Memory B cell (primary cell): ENCODE results near the gene RALB.
"Not testable (repeated sequence)": the region's sequence is repeated elsewhere in the genome, so short reads cannot be mapped to it uniquely, and the experiment has no call there.

Experiments used
- ATAC-seq: fragments of 150-1000 bp; cut with Tn5 transposase; 2 replicates; pipeline ENCODE4 v1.10.0; 2021; ENCODE audit warnings: low read depth, mild to moderate bottlenecking, moderate library complexity
- DNase-seq, 2 donors: peaks; one replicate each; pipeline ENCODE4 v3.0.0; 2022; ENCODE audit warnings: low spot score in 2 of 2
- H3K27ac Mint-ChIP-seq: one replicate; pipeline ENCODE4 v1.8.0; 2022; ENCODE audit warnings: mild to moderate bottlenecking, moderate library complexity, mixed read lengths
- H3K27me3 Mint-ChIP-seq: one replicate; pipeline ENCODE4 v1.8.0; 2022; ENCODE audit warnings: mixed read lengths
- H3K36me3 Mint-ChIP-seq: one replicate; pipeline ENCODE4 v1.8.0; 2022; ENCODE audit warnings: mild to moderate bottlenecking, mixed read lengths
- H3K4me1 Mint-ChIP-seq: one replicate; pipeline ENCODE4 v1.8.0; 2022; ENCODE audit warnings: mixed read lengths
- H3K4me3 Mint-ChIP-seq: one replicate; pipeline ENCODE4 v1.8.0; 2022; ENCODE audit warnings: mild to moderate bottlenecking, moderate library complexity, mixed read lengths
- H3K9me3 Mint-ChIP-seq: one replicate; pipeline ENCODE4 v1.8.0; 2022; ENCODE audit warnings: mixed read lengths

The RALB gene

GRCh38 chr2:120256651-120257000, 4.0 kb downstream of the RALB start:
- H3K27me3 Mint-ChIP-seq = no peaks in the 10 kb centered on the region
- H3K36me3 Mint-ChIP-seq = peaks cover 25% of the 10 kb centered on the region
- DNase-seq (no peak), ATAC-seq (no peak)
- H3K4me1 Mint-ChIP-seq = peaks cover 49% of the 10 kb centered on the region
- no peak overlapping the region for H3K4me3 Mint-ChIP-seq
- H3K9me3 Mint-ChIP-seq = peaks cover 8% of the 10 kb centered on the region
- peak overlapping the region; percentile 1 for H3K27ac Mint-ChIP-seq

GRCh38 chr2:120257522-120257921, 4.9 kb downstream of the RALB start:
- Mint-ChIP-seq H3K9me3 (peaks cover 8% of the 10 kb centered on the region), H3K4me3 (no peak overlapping the region), H3K27ac (peak overlapping the region; percentile 33), H3K4me1 (peaks cover 45% of the 10 kb centered on the region), H3K36me3 (peaks cover 25% of the 10 kb centered on the region), H3K27me3 (no peaks in the 10 kb centered on the region)
- ATAC-seq (no peak), DNase-seq (no peak)

DNA sequence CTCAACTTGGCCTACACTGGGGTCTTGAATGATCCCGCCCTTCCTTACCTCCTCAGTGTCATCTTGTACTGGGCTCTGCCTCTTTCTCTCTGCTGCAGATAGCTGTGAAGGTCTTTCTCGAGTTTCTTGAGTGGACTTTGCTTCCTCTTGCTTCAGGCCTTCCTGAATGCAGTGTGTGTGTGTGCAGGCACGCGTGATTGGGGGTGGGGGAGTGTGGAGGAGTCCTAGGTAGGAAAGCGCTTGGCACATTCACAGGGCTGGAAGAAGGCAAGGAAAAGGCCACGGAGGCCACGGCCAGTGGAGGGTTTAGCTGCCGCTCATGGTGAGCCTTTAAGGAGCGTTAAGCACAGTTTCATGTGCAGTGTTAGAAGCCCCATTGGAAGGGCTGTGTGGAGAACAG, 5.5 kb downstream of the RALB start:
- Mint-ChIP-seq H3K36me3 (peaks cover 25% of the 10 kb centered on the region), H3K27me3 (no peaks in the 10 kb centered on the region), H3K4me1 (peaks cover 45% of the 10 kb centered on the region), H3K4me3 (no peak overlapping the region), H3K9me3 (peaks cover 8% of the 10 kb centered on the region), H3K27ac (peak overlapping the region; percentile 33)
- ATAC-seq (no peak), DNase-seq (no peak)

DNA sequence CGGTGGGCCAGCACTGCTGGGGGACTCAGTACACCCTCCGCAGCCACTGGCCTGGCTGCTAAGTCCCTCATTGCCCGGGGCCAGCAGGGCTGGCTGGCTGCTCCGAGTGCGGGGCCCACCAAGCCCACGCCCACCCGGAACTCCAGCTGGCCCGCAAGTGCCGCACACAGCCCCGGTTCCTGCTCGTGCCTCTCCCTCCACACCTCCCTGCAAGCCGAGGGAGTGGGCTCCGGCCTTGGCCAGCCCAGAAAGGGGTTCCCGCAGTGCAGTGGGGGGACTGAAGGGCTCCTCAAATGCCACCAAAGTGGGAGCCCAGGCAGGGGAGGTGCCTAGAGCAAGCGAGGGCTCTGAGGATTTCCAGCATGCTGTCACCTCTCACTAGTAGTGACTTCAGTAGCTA, 7.3 kb downstream of the RALB start:
- H3K36me3 Mint-ChIP-seq = peaks cover 25% of the 10 kb centered on the region
- not testable (repeated sequence) for H3K27ac Mint-ChIP-seq, DNase-seq, H3K4me3 Mint-ChIP-seq, H3K27me3 Mint-ChIP-seq, ATAC-seq, H3K9me3 Mint-ChIP-seq
- H3K4me1 Mint-ChIP-seq = peaks cover 39% of the 10 kb centered on the region

DNA sequence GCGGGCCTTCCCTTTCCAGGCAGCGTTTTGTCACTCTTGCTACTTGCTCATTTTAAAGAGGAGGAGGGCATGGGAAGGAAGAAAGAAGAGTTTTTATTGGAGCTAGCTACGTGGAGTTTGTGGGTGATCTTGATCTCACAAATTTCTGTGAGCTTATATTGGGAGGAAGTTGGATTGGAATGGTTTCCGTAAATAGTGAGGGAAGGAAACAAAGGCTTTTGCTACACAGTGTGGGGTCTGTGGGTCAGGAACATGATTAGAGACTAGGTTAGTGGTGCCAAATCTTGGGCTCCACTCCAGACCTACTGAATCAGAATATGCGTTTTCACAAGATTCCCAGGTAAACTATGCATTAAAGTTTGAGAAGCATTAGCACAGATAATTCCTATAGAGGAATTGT, 8.1 kb downstream of the RALB start:
- Mint-ChIP-seq H3K4me1 (peaks cover 40% of the 10 kb centered on the region), H3K4me3 (peak overlapping the region; percentile 4), H3K9me3 (peaks cover 8% of the 10 kb centered on the region), H3K36me3 (peaks cover 23% of the 10 kb centered on the region), H3K27ac (no peak overlapping the region), H3K27me3 (no peaks in the 10 kb centered on the region)
- no peak for ATAC-seq
- no peak for DNase-seq

GRCh38 chr2:120261387-120262006, 8.8 kb downstream of the RALB start:
- DNase-seq = no peak

DNA sequence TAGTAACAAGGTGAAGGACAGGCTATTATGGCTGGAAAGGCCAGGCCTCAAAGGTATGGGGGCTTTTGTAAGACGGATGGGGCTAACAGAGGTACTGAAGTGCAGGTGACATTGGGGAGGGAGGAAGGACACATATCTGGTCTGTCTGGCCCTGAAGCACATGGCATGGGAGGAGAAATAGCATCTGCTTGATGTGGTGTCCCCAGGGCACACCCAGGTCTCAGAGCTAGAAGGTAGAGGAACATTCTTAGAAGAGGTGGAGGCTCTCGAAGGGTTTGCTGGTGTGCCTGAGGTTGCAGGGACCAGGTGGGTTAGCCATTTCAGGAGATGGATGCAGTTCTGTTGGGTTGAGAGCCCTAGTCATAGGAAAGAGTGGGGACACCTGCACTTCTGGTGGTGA, 9.5 kb downstream of the RALB start:
- ATAC-seq (no peak), DNase-seq (no peak)
- Mint-ChIP-seq H3K4me1 (peaks cover 36% of the 10 kb centered on the region), H3K27me3 (no peaks in the 10 kb centered on the region), H3K27ac (no peak overlapping the region), H3K9me3 (peaks cover 8% of the 10 kb centered on the region), H3K4me3 (no peak overlapping the region), H3K36me3 (peaks cover 21% of the 10 kb centered on the region)

More at GRCh38 chr2:120261387-120262006, 8.8 kb downstream of the RALB start:
- peak; percentile 76 for ATAC-seq
- peaks cover 33% of the 10 kb centered on the region for H3K4me1 Mint-ChIP-seq
- no peak overlapping the region for H3K4me3 Mint-ChIP-seq
- H3K27ac Mint-ChIP-seq = no peak overlapping the region
- H3K36me3 Mint-ChIP-seq = peaks cover 21% of the 10 kb centered on the region
- peaks cover 8% of the 10 kb centered on the region for H3K9me3 Mint-ChIP-seq
- no peaks in the 10 kb centered on the region for H3K27me3 Mint-ChIP-seq

DNA sequence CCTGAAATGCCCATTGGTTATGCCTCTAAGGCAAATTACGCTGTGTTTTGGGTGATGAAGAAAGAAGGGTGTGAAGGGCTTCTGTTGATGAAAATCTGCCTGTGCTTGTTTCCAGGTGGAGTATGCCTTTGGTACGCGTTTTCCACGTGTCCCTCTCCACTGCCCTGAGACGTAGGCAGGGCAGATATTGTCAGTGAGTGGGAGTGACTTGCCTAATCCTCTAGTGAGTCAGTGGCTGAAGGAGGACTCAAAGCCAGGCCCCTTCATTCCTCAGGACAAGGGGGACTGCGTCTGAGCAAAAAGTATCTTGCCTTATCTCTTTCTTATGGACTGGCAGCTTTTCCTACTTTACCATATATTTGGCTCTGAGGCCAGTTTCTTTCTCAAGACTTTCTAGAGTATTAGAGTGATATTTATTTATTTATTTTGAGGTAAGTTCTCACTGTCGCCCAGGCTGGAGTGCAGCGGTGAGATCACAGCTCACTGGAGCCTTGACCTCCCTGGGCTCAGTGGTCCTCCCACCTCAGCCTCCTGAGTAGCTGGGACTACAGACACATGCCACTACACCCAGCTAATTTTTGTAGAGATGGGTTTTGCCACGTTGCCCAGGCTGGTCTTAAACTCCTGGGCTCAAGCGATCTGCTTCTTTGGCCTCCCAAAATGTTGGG, 10.2 kb downstream of the RALB start:
- peaks cover 18% of the 10 kb centered on the region for H3K36me3 Mint-ChIP-seq
- no peak for DNase-seq
- ATAC-seq = no peak
- H3K4me3 Mint-ChIP-seq = no peak overlapping the region
- no peak overlapping the region for H3K27ac Mint-ChIP-seq
- peaks cover 8% of the 10 kb centered on the region for H3K9me3 Mint-ChIP-seq
- no peaks in the 10 kb centered on the region for H3K27me3 Mint-ChIP-seq
- peaks cover 34% of the 10 kb centered on the region for H3K4me1 Mint-ChIP-seq

- Mint-ChIP-seq H3K9me3 (peaks cover 7% of the 10 kb centered on the region), H3K36me3 (peaks cover 14% of the 10 kb centered on the region), H3K4me3 (peak overlapping the region; percentile 65), H3K4me1 (peaks cover 33% of the 10 kb centered on the region), H3K27me3 (no peaks in the 10 kb centered on the region), H3K27ac (peak overlapping the region; percentile 76)
- DNase-seq = no peak
- peak; percentile 67 for ATAC-seq
Measured at GRCh38 chr2:120265006-120265405, 12.4 kb downstream of the RALB start.

DNA sequence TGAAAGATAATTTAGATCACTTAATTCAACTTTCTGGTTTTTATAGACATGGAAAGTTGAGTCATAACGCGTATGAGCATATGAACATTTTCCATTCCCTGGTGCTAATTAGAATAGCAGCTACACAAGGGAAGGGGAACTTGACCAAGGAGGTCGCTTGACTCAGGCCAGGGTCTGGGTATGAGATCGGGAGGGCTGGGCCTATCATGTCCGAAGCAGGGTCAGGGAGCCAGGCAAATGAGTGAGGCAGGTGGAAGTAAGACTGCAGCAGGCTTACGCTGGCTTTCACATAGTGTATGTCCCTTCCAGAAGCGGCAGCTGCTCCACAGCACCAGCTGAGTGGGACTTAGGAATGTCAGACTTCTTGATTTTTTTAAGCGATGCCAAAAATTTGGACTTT, 14.7 kb downstream of the RALB start:
- Mint-ChIP-seq H3K27me3 (no peaks in the 10 kb centered on the region), H3K27ac (peak overlapping the region; percentile 32), H3K9me3 (no peaks in the 10 kb centered on the region), H3K4me1 (peaks cover 43% of the 10 kb centered on the region), H3K36me3 (peaks cover 7% of the 10 kb centered on the region), H3K4me3 (no peak overlapping the region)
- DNase-seq (no peak), ATAC-seq (no peak)

GRCh38 chr2:120269076-120269744, 16.6 kb downstream of the RALB start:
- H3K9me3 Mint-ChIP-seq = no peaks in the 10 kb centered on the region
- peaks cover 12% of the 10 kb centered on the region for H3K36me3 Mint-ChIP-seq
- DNase-seq (no peak), ATAC-seq (no peak)
- H3K27me3 Mint-ChIP-seq = no peaks in the 10 kb centered on the region
- H3K27ac Mint-ChIP-seq = no peak overlapping the region
- peaks cover 46% of the 10 kb centered on the region for H3K4me1 Mint-ChIP-seq
- no peak overlapping the region for H3K4me3 Mint-ChIP-seq

DNA sequence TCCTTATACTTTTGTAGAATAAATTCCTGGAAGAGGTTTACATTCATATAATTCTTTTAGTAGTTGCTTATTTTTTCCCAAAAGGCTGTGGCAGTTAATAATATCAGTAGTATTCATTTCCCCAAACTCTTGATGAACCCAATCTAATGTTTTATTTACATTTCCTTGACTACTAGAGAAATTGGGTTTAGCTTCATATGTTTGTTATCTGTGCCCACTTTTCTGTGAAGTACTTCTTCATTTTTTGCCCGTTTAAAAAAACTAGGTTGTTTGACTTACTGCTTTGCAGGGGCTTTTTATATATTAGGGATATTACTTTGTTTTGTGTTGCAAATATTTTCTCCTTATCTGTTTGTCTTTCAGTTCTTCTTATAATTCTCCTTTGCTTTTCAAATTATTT, 17.2 kb downstream of the RALB start:
- peaks cover 42% of the 10 kb centered on the region for H3K4me1 Mint-ChIP-seq
- peak; percentile 47 for ATAC-seq
- H3K9me3 Mint-ChIP-seq = no peaks in the 10 kb centered on the region
- peaks cover 12% of the 10 kb centered on the region for H3K36me3 Mint-ChIP-seq
- no peaks in the 10 kb centered on the region for H3K27me3 Mint-ChIP-seq
- DNase-seq = no peak
- H3K4me3 Mint-ChIP-seq = no peak overlapping the region
- peak overlapping the region; percentile 66 for H3K27ac Mint-ChIP-seq

DNA sequence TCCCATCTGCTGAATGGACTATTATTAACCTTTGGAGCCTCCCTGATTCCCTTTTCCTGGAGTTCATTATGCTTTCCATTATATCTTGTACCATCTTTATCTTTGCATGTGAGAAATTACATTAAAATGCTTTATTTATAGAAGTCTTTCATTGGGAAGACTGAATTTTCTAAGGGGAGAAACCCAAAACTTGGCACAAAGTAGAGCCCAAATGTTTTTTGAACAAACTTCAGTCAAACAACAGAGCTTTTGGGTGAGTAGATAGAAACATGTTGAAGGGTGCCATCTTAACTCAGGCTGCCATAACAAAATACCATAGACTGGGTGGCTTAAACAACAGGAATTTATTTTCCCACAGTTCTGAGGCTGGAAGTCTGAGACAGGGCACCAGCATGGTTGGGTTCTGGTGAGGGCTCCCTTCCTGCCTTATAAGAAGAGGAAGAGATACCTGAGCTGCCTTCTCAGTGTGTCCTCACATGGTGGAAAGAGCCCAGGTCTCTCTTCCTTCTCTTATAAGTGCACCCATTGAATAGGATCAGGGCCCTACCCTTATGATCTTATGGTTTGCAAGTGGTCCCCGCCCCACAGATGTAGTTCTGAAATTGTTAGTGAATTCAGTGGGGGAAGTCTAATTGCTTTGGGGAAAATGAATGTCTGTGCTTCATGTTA, 19.2 kb downstream of the RALB start:
- peak overlapping the region; percentile 3 for H3K27ac Mint-ChIP-seq
- no peaks in the 10 kb centered on the region for H3K9me3 Mint-ChIP-seq
- peak; percentile 44 for ATAC-seq
- no peak overlapping the region for H3K4me3 Mint-ChIP-seq
- peaks cover 42% of the 10 kb centered on the region for H3K4me1 Mint-ChIP-seq
- no peaks in the 10 kb centered on the region for H3K27me3 Mint-ChIP-seq
- DNase-seq = no peak
- H3K36me3 Mint-ChIP-seq = peaks cover 12% of the 10 kb centered on the region

DNA sequence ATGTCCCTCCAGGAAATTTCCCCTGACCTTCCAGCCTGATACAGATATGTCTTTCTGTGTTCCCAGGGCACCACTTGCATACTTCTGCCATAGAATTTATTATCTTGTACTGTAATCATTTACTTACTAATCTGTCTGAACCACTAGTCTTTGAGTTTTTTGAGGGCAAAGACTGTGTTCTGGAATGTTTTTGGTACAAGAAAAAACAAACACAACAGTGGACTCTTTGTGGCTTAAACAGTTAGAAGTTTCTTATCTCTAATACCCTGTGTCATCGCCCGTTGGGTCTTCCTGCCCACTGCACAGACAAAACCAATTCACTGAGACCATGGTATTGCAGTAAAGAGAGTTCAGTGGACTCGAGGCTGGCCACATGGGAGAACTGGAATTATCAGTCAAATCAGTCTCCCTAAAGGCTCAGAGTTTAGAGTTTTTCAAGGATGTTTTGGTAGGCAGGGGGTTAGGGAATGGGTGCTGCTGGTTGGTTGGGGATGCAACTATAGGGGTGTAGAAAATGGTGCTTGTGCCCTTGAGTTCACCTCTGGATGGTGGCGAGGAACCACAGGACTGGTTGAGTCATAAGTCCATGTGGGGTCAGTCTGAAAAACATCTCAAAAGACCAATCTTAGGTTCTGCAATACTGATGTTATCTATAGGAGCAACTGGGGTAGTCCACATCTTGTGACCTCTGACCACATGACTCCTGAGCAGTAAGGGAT, 20.3 kb downstream of the RALB start:
- H3K4me3 Mint-ChIP-seq = no peak overlapping the region
- H3K4me1 Mint-ChIP-seq = peaks cover 37% of the 10 kb centered on the region
- H3K27me3 Mint-ChIP-seq = no peaks in the 10 kb centered on the region
- DNase-seq (no peak), ATAC-seq (no peak)
- no peaks in the 10 kb centered on the region for H3K9me3 Mint-ChIP-seq
- H3K27ac Mint-ChIP-seq = peak overlapping the region; percentile 64
- H3K36me3 Mint-ChIP-seq = peaks cover 12% of the 10 kb centered on the region
